ENCODE results near the gene LPO. TPM values are rescaled to one million over a fixed set of nuclear protein-coding genes. Genes with fewer than 3 reads are reported as not detected.
A peak's percentile ranks its signal among the peaks of the same experiment; 100 is the strongest.

Gene LPO
- total RNA-seq, 1 donor from 2014 or later, result not detected

DNA sequence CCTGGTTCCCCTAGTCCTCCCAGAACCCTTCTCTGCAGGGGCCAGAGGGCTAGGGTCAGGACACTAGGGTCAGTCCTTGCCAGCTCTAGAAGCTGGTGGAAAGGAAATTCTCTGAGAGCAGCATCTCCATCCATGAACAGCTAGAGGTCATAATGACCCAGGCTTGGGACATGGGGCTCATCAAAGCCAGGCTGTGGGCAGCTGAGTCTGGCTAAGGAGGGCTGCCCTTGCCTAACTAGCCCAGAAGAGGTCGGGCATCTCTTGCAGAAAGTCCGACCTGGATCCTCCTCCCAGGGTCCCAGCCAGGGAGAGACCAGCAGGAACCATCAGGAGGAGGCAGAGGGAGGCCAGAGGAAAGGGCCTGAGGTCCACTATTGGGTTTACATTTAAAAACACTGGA lies 38.0 kb downstream of the LPO start:
- FAIRE-seq, result no peak
- DNase-seq (ENCODE audit: low spot score in 2 of 2), result no peak

DNA sequence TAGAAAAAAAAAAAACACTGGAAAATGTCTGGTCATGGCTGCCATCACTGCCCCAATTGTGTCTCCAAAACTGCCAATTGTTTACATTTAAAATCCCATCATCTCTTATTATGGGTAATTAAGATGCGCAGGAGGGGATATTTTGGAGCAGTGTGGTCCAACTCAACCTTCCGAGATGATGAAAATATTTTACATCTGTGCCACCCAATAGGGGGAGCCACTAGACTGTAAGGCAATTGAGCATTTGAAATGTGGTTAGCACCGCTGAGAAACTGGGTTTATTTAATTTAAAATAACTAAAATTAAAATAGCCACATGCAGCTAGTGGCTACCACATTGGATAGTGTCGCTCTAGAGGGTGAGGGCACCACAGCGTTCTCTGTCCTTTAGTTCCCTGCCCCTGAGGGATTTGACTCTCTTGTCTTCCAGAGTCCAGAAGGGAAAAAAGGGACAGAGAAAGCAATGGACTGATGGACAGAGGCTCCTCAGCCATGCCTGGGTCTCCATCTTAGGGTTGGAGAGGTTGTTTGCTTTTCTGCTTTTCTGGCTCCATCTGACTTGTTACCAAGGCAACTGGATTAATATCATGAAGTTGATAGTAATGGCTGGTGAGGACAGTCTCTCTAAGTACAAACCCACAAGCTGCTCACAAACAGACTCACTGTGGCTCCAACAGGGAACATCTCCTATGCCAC lies 38.9 kb downstream of the LPO start:
- no peak for FAIRE-seq
- no peak for DNase-seq (ENCODE audit: low spot score in 2 of 2)

DNA sequence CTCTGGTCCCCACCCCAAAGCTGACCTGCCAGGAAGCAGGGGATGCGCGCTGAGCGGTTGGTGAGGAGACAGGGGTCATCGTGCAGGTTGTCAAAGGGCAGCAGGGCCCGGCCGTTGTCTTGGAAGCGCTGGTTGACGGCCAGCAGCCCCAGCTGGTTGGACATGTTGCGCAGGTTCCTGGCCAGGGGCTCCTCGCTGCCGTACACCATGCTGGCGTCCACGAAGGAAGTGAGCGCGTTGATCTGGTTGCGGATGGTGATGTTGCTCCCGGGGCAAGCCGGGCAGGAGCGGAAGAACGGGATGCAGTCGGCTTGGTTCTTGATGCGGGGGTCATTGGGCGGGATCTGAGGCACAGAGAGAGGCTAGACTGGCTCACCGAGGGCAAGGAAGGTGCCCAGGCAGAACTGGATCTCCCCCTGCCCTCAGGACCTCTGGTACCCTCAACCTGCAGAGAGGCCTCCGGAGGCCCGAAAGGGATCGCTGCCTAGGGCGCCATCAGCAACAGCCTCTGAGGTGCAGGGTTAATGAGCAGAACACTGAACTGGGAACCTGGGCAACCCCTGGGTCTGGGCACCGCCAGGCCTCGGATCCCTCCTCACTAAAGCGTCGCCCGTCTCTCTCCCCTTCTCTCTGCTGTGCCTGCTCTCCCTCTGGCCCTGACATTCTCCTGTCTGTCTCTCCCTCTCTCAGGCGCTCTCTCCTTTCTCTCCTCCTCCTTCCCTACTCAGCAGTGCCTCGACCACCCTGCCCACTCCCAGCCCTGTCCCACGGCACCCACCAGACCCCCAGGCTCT lies 39.6 kb downstream of the LPO start:
- FAIRE-seq (no peak), DNase-seq (ENCODE audit: low spot score in 2 of 2) (no peak)

DNA sequence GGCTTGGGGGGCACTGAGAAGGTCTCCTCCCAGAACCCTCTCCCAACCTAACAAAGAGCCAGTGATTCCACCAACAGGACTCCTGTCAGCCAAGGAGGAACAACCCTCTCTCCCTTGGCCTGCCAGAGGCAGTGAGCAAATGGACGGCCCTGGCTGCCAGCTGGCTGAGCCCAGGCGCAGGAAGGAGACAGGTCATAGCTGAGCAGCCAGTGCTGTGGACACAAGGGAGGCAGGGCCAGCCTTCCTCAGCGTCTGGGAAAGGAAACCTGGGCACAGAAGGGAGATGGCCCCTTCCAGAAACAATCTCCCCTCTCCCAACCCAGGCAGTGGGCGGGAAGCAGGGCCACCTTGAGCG lies 40.3 kb downstream of the LPO start:
- peak in 1 of 2 donors; percentile 52 for DNase-seq (ENCODE audit: low spot score in 2 of 2)
- FAIRE-seq, result no peak

DNA sequence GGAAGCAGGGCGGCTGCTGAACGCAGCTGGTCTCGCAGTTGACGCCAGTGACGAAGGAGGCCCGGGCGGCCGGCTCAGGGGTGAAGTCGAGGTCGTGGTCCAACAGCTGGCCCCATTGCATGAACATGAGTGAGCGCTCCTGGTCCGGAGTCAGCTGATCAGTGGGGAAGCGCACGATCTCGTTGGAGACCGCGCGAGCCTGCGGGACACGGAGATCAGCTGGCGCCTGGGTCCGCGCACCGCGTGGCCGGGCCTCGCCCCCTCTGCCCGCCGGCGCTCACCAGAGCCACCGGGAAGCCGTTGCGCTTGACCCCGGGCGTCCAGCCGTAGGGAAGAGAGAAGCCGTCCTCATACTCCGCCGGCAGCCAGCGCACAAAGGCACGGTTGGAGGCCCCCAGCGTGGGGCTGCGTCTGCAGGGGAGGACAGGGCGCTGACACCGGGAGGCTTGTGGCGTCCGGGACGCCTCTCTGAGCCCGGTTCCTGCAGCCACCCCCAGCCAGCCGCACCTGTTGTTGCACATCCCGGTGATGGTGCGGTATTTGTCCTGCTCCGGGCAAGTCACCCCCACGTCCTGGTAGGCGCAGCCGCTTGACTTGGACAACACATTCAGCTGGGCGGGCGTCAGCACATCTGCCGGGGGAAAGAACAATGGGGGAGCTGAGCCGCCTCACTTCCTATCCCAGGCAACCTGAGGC lies 40.8 kb downstream of the LPO start:
- DNase-seq (ENCODE audit: low spot score in 2 of 2) (no peak), FAIRE-seq (no peak)

DNA sequence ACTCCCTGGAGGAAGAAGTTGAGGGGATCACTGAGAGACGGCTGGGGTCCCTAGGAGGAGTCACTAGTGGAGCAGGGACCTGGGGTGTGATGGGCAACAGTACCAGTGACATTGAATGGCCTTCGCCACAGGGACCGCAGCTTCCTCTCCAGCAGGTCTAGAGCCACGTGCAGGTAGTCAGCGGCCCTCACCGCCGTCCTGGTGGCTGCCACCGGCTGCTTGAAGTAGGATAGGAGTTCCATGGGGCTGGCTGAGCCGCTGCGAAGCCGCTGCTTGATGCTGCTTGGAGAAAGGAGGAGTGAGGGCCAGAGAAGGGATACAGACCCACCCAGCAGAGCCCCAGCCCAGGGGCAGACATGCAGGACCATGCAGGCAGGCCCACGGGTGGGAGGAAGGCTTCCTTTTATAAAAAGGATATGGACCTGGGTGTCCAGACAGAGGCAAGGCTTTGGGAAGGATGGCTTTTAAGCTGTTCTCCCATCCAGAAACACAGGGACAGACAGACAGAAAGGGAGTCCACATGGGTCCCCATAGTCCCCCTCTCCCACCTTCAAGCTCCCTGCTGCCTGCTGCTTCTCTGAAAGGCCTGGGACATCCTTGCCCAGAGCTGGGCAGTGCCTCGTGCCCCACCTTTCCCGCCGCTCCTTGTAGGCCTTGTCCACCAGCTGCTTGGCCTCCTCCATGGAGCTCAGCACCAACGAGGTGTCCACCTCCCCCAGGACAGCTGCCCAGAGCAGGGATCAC lies 41.5 kb downstream of the LPO start:
- DNase-seq (ENCODE audit: low spot score in 2 of 2) (no peak), FAIRE-seq (no peak)

DNA sequence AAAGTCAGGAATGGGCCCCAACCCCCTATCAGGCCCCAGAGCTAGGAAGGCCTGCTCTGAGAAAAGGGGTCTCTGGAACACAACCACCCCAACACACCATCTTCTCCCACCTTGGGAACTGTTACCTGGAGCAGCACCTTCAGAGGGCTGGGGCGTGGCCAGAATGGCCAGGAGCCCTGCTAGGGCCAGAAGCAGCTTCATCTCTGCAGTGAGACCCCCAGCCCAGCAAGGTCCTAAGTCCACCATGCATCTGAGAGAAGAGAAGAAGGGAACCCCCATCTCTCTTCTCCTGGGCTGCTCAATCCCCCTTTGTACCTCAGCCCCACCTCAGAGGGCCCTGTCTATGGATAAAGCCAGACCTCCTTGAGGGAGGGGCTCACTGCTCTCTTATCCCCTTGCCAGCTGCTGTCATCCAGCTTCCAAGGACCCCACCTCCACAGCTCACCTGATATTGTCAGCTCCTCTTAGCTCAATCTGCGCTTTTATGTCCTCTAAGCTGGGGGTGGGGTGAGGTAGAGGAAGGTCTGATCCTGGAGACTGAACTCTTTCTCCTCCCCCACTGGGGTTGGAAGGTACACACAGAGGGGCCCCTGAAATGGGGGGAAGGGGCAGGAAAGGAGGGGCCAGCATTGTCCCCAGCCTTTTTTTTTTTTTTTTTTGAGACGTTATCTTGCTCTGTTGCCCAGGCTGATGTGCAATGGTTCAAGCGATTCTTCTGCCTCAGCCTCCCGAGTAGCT lies 42.3 kb downstream of the LPO start, which contains the start of gene MPO:
TSS of gene MPO (minus strand) at position 456 of the 738 bp plus-strand sequence. CDS start at position 279, 177 bp downstream.
- FAIRE-seq (no peak), DNase-seq (ENCODE audit: low spot score in 2 of 2) (no peak)

DNA sequence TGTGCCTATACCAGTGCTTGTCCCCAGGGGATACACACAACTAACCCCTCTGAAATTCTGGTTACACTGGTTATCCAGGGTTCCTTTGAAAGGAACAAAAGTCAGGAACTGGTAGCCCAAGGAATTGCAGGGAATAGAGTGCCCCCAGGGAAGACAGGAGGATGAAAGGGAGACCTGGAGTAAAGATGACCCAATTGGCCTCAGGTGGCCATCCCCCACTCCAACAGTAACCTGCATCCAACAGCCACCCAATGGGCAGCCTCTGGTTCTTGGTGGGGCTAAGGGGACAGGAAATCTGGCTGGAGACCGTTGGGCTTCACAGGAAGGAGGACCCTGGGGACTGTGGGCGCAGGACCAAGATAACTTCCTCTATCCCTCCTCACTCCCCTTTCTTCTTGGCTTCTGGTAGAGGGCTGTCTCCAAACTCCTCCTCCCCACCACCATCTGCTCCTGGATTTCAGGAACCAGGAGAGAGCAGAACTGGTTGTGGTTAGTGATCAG lies 43.2 kb downstream of the LPO start:
- FAIRE-seq (no peak), DNase-seq (ENCODE audit: low spot score in 2 of 2) (no peak)

DNA sequence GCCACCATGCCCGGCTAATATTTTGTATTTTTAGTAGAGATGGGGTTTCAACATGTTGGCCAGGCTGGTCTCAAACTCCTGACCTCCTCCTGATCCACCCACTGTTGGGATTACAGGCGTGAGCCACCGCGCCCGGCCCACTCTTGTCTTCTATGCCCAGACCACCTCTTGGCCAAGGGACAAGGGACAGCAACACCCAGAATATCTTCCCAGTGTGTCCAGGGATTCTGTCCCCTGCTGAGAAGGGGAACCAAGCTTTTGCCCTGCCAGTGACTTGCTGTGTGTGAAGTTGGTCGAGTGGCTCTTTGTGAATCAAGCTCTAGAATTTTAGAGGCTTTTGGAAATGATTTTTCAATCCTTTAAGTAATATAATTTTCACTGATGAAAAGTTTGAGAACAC lies 44.1 kb downstream of the LPO start:
- FAIRE-seq, result no peak
- no peak for DNase-seq (ENCODE audit: low spot score in 2 of 2)

DNA sequence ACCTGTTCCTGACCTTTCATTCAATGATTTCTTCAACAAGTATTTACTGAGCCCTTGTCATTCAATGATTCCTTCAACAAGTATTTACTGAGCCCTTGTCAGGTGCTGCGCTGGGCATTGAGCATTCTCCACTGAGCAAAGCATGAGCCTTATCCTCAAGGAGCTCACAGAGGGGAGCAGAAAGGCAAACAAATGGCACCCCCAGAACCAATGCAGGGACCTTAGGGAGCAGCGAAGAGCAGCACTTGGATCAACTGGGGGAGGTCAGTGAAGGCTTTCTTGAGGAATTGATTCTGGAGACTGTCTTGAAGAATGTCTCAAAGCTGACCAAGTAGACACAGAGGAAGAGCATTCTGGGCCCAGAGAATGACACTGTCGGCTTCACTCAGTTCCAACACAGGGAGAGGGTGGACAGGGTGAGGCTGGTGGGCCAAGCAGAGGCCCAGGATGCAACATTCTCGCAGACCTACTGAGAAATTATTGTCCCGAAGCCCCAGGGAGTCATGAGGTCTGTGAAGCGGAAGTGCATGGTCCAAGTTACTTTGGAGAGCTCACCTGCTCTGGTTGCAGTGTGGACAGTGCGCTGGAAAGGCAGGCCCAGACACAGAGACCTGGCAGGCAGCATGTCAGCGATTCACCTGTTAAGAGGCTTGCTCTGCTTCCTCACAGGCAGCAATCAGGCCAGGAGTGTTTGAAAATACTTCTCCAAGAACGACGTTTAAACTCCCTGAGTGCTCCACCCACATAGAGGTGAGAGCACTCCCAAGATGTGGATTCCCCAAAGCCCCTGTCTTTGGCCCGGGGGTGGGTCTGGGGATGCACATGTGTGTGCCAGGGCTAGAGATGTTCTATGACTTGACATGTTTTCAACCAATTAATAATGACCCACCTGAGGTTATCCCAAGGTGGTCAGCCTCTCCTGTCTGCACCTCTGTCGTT lies 45.6 kb downstream of the LPO start:
- no peak for FAIRE-seq

DNA sequence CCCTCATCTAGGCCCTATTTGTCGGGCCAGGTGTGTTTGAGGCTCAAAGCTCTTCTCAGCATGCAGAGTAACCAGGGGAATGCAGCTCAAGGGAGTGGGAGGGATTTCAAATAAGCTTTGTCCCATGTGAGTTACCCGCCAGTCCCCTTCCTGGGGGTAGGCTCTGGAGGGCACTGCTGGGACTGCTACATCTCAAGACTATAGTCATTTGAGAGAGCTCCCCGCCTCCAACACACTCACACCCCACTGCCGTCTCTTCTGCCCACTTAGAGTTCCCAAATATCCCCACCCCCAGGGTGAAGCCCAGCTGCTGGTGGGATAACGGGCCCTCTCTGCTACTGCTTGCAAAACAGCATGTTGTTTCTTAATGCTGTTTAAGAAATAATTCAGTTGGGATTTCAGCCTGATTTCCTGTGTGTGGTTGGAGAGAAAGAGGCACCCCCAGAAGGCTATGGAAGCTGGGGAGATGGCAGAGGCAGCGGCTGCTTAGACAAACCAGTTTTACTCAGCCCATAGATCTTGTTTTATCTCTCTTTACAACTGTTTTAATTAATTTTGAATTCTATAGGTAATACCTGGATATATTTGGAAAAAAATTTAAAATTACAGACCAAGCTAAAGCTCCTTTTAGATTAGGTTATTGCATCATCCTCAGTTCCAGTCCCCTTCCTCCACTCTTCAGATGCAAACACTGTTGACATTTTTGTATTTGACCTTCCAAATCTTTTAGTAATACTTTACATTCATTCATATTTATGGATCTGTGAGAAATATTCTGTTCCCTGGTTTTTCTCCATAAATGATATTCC lies 46.4 kb downstream of the LPO start:
- no peak for DNase-seq (ENCODE audit: low spot score in 2 of 2)
- FAIRE-seq, result no peak

More for the DNA sequence above, 45.6 kb downstream of the LPO start:
- no peak for DNase-seq (ENCODE audit: low spot score in 2 of 2)

DNA sequence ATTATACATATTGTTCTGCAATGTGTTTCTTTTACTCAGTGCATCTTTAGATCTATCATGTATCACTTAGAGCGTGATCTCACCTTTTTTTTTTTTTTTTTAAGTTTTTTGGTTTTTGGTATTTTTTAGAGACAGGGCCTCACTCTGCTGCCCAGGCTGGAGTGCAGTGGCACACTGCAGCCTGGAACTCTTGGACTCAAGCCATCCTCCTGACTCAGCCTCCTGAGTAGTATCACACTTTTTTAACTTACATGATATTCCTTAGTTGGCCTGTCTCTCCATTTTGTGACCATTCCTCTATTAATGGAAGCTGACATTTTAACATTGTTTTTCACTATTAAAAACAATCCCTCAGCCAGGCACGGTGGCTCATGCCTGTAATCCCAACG lies 47.0 kb downstream of the LPO start:
- FAIRE-seq (no peak), DNase-seq (ENCODE audit: low spot score in 2 of 2) (no peak)

DNA sequence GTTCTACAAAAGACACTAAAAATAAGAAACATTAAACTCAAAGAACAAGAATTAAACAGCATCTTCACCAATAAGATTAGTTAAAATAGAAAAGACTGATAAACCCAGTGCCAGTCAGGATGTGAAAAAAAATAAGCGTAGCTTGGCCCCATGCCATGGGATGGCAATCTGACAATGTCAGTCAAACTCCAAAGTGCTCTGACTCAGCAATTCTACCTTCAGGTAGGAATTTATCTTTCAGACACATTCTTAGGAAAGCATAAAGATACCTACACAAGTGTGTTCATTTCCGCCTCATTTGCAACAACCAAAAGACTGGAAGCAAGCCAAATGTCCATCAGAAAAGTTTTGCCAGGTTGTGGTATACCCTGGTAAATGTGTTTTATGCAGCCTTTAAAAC lies 51.5 kb downstream of the LPO start:
- no peak for FAIRE-seq
- DNase-seq (ENCODE audit: low spot score in 2 of 2), result no peak

DNA sequence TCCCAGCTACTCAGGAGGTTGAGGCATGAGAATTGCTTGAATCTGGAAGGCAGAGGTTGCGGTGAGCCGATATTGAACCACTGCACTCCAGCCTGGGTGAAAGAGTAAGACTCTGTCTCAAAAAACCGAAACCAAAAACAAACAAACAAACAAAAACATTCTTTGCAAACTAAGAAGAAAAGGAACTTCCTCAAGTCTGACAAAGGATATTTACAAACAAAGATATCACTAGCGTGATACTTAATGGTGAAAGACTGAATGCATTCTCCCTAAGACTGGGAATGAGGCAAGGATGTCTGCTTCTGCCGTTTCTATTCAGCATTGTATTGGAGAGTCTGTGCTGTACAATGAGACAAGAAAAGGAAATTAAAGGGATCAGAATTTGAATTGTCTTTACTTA lies 52.9 kb downstream of the LPO start:
- no peak for FAIRE-seq

DNA sequence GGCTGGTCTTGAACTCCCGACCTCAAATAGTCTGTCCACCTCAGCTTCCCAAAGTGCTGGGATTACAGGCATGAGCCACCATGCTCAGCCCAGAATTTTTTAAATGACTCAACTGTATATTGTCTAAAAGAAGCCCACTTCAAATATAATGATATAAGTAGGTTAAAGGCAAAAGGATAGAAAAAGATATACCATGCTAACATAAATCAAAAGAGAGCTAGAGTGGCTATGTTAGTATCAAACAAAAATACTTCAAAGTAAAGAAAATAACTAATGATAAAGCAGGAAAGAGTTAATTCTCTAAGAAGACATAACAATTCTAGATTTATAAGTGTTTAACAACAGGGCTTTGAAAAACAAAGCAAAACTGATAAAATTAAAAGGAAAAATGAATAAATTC lies 55.6 kb downstream of the LPO start:
- no peak for DNase-seq (ENCODE audit: low spot score in 2 of 2)
- FAIRE-seq, result no peak

More for the DNA sequence above, 52.9 kb downstream of the LPO start:
- DNase-seq (ENCODE audit: low spot score in 2 of 2), result no peak

DNA sequence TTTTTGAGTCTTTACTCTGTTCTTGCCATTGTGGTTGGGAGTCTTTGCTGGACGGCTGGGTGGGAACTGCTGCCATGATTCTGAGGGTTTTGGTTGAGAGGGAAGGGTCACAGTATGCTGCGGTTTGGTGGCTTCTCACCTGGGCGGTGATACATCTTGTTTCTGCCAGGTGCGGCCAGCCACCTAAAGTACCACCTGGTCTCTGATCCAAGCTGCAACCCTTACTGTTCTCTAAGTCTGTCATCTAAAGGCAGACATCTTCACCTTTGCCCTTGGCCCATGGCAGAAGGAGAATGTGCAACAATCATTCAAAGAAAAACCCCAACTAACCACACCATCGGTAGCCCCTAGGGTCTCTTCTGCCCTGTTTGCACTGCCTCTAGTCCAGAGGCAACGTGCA lies 62.0 kb downstream of the LPO start:
- no peak for FAIRE-seq

DNA sequence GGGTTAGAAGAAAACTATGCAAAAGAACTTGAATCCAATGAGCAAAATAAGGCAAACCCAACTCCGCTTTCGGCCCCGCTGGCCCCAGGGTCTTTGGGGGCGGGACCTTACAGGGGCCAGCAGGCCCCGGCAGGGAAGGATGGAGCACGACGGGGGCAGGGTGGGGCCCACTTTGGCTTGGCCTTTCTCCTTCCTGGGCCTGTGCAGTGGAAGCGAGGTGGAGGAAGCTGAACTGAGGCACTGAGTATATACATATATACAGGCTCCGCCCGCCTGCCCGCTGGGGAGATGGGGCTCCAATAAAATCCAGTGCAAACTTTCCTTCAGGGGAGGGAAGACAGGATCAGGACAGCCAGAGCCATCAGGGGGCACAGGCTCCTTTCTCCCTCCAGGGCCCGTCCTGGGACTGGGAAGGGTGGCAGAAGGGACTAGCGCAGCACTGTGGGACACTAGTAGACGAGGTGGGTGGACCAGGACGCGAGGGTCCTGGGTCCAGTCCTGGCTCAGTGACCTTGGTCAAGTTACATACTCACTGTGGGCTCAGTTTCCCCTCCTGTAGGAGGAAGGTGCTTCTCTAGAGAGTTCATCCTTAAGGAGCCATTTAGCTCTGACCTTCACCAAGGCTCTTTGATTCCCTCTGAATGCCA lies 63.2 kb downstream of the LPO start:
- FAIRE-seq (no peak), DNase-seq (ENCODE audit: low spot score in 2 of 2) (no peak)

More for the DNA sequence above, 62.0 kb downstream of the LPO start:
- DNase-seq (ENCODE audit: low spot score in 2 of 2), result no peak
